GM12878 (cell line): Measurements from ENCODE around the gene CAMTA1. TPM values are rescaled to one million over a fixed set of nuclear protein-coding genes. Genes with fewer than 3 reads are reported as not detected.

Experiments used
- ATAC-seq: fragments of 200-7000 bp; cut with Tn5 transposase; 3 replicates; pipeline ENCODE4 v1.9.1; 2020; ENCODE audit warnings: mild to moderate bottlenecking, moderate library complexity
- BruUV-seq: library from RNA; stranded (reverse); fragments of 400-500 nt; replicated peaks from 2 replicates; lab custom pipeline; 2021; lab: Mats Ljungman, UMichigan
- CTCF ChIA-PET: fragments of 300-600 bp; sonication (Branson Sonifier 250); formaldehyde crosslinking; extraction: SDS; loops from one replicate; lab custom pipeline; 2021; ENCODE audit warnings: inconsistent platforms; lab: Yijun Ruan, JAX
- POLR2A ChIA-PET: fragments of 350-600 bp; formaldehyde crosslinking; extraction: SDS; loops from one replicate; lab custom pipeline; 2021; ENCODE audit warnings: inconsistent platforms; lab: Charles Lee
- RAD21 ChIA-PET: fragments of 300-600 bp; sonication (Branson Sonifier 250); formaldehyde crosslinking; loops from one replicate; lab custom pipeline; 2023; ENCODE audit warnings: antibody characterized with exemption; ENCODE audit not compliant: unreplicated experiment; lab: Charles Lee
- SMC1A ChIA-PET: fragments of 300-600 bp; sonication (Branson Sonifier 250); formaldehyde crosslinking; loops from one replicate; lab custom pipeline; 2023; ENCODE audit not compliant: unreplicated experiment, uncharacterized antibody; lab: Charles Lee
- DNase-seq: peaks from one replicate; pipeline ENCODE4 v3.0.0-alpha.2; 2011; ENCODE audit warnings: low read depth, low spot score
- FAIRE-seq: peaks from 3 replicates; lab custom pipeline; 2011; peaks lifted over from hg19 to GRCh38; lab: Jason Lieb, UNC
- H2AFZ ChIP-seq: 2 replicates; pipeline ENCODE4 v1.6.0; 2011; ENCODE audit warnings: low read depth, low read length, control low read depth; ENCODE audit not compliant: control insufficient read depth
- H3K27ac ChIP-seq: 2 replicates; pipeline ENCODE4 v1.5.1; 2011; ENCODE audit warnings: control low read depth; ENCODE audit not compliant: control insufficient read depth, insufficient read depth
- H3K27me3 ChIP-seq, 2 experiments: replicated peaks in 1 of 2; 2 replicates each; pipeline versions ENCODE4 v1.6.0 to v1.6.1; 2011; ENCODE audit warnings: low read length in 1 of 2; ENCODE audit not compliant: control insufficient read depth in 2 of 2, insufficient read depth in 2 of 2
- H3K36me3 ChIP-seq, 2 experiments: 2 replicates each; pipeline ENCODE4 v1.5.1; 2011; ENCODE audit warnings: low read length in 1 of 2; ENCODE audit not compliant: control insufficient read depth in 2 of 2, insufficient read depth in 2 of 2
- H3K4me1 ChIP-seq: 2 replicates; pipeline ENCODE4 v1.6.1; 2011; ENCODE audit warnings: mild to moderate bottlenecking, low read length, moderate library complexity, mixed read lengths; ENCODE audit not compliant: control insufficient read depth, insufficient read depth
- H3K4me2 ChIP-seq: 2 replicates; pipeline ENCODE4 v1.6.0; 2011; ENCODE audit warnings: control low read depth; ENCODE audit not compliant: control insufficient read depth, insufficient read depth
- H3K4me3 ChIP-seq: fragments of 200-600 bp; sonication (generic); 2 replicates; pipeline ENCODE4 v1.5.1; 2016
- H3K79me2 ChIP-seq: 2 replicates; pipeline ENCODE4 v1.6.0; 2011; ENCODE audit warnings: low read length; ENCODE audit not compliant: control insufficient read depth, insufficient read depth
- H3K9ac ChIP-seq: 2 replicates; pipeline ENCODE4 v1.8.0; 2011; ENCODE audit warnings: low read length, control low read depth, mixed read lengths; ENCODE audit not compliant: control insufficient read depth, insufficient read depth
- H3K9me3 ChIP-seq: replicated peaks from 3 replicates; pipeline ENCODE4 v1.5.1; 2011; ENCODE audit warnings: mild to moderate bottlenecking, low read length; ENCODE audit not compliant: control insufficient read depth, insufficient read depth
- H4K20me1 ChIP-seq: 2 replicates; pipeline ENCODE4 v1.6.0; 2011; ENCODE audit not compliant: control insufficient read depth, insufficient read depth
- BACH1 ChIP-seq: fragments of 450-650 bp; IDR thresholded peaks from 2 replicates; pipeline ENCODE4 v1.6.1; 2017; ENCODE audit warnings: mild to moderate bottlenecking, borderline replicate concordance
- BCL3 ChIP-seq: IDR thresholded peaks from 2 replicates; pipeline ENCODE4 v1.6.1; 2011; ENCODE audit warnings: borderline replicate concordance, low read depth, mild to moderate bottlenecking, moderate library complexity, low read length; ENCODE audit not compliant: insufficient read depth, poor library complexity, severe bottlenecking
- CREM ChIP-seq: IDR thresholded peaks from 2 replicates; pipeline ENCODE4 v1.6.1; 2014; ENCODE audit warnings: antibody characterized with exemption, low read depth
- DPF2 ChIP-seq: fragments of 450-650 bp; IDR thresholded peaks from 2 replicates; pipeline ENCODE4 v1.6.1; 2017; ENCODE audit warnings: mild to moderate bottlenecking
- ESRRA ChIP-seq: IDR thresholded peaks from 2 replicates; pipeline ENCODE4 v1.6.1; 2012; ENCODE audit warnings: mild to moderate bottlenecking, low read length, improper control_type of control experiment
- ETV6 ChIP-seq, 2 experiments: fragments of 450-650 bp in 1 of 2; IDR thresholded peaks in 1 of 2; conservative IDR thresholded peaks in 1 of 2; 2 replicates each; pipeline ENCODE4 v1.6.1; 2014; ENCODE audit warnings: antibody characterized with exemption in 1 of 2, borderline replicate concordance in 1 of 2, low read depth in 1 of 2, mild to moderate bottlenecking in 1 of 2, moderate library complexity in 1 of 2
- FOXM1 ChIP-seq: IDR thresholded peaks from 2 replicates; pipeline ENCODE4 v1.6.1; 2012; ENCODE audit warnings: low read depth, mild to moderate bottlenecking, inconsistent platforms, low read length, moderate library complexity
- IKZF2 ChIP-seq, 2 experiments: fragments of 450-650 bp; IDR thresholded peaks; 2 replicates each; pipeline ENCODE4 v1.6.1; 2017; ENCODE audit warnings: mild to moderate bottlenecking in 2 of 2, moderate library complexity in 2 of 2
- SRF ChIP-seq, 2 experiments: IDR thresholded peaks; 2 replicates each; pipeline ENCODE4 v1.6.1; 2011; ENCODE audit warnings: low read depth in 2 of 2, low read length in 2 of 2, mild to moderate bottlenecking in 1 of 2, moderate library complexity in 1 of 2
- TARDBP ChIP-seq: IDR thresholded peaks from 2 replicates; pipeline ENCODE4 v1.6.1; 2016; ENCODE audit warnings: borderline replicate concordance
- YBX1 ChIP-seq: fragments of 450-650 bp; IDR thresholded peaks from 2 replicates; pipeline ENCODE4 v1.6.1; 2016; ENCODE audit warnings: antibody characterized with exemption
- WGBS: methylation state at CpG from one replicate; pipeline ENCODE4 v1.1.6; 2016; ENCODE audit warnings: low lambda C conversion rate; ENCODE audit not compliant: insufficient replicate concordance, insufficient coverage; ENCODE audit errors: missing lambda C conversion rate; 5-methylcytosine and 5-hydroxymethylcytosine counted together
- in situ Hi-C: fragments of 300-500 bp; cut with MboI; formaldehyde crosslinking; loops from 9 replicates; pipeline ENCODE4 v1.14.3; 2018; ENCODE audit warnings: mixed read lengths
- intact Hi-C: fragments of 100-400 bp; cut with micrococcal nuclease; formaldehyde crosslinking; loops from one replicate; pipeline ENCODE4 v1.14.2; 2022; ENCODE audit not compliant: unreplicated experiment
- polyA plus RNA-seq, 11 experiments: library from polyadenylated mRNA; depleted of rRNA in 4 of 11; unstranded in 6 of 11; stranded (reverse) in 5 of 11; fragments of >200 nt; fragmentation: Nextera tagmentation in 4 of 11; fragmentation: Illumina TruSeq in 1 of 11; extraction: Ambion mirVana in 4 of 11; extraction: Trizol in 1 of 11; gene quantifications; 1 replicate in 1 of 11; 2 replicates in 10 of 11; pipeline versions ENCODE4 v1.2.1 to v1.2.3, GENCODE V29; 2011 to 2016; ENCODE audit warnings: inconsistent platforms in 2 of 11, missing spikeins in 2 of 11, low read depth in 1 of 11
- total RNA-seq, 4 experiments: library from RNA; depleted of rRNA in 3 of 4; stranded (reverse); fragments of >200 nt in 3 of 4; fragmentation: Illumina TruSeq in 1 of 4; extraction: Trizol in 1 of 4; gene quantifications; 2 replicates each; pipeline versions ENCODE4 v1.2.1 to v1.2.3, GENCODE V29; 2013 to 2021
- TF ChIP-seq, protein P1 (sequence below): IDR thresholded peaks from 2 replicates; pipeline ENCODE4 v1.6.1; 2011; ENCODE audit warnings: low read depth, mild to moderate bottlenecking, low read length, moderate library complexity, borderline replicate concordance; ENCODE audit errors: extremely low read depth

CAMTA1 gene
- total and polyA plus RNA-seq, 10 of the 15 experiments (the other 5 are each of a cell fraction or from before 2014, with no cell fraction given): 37.7 to 148 (median 76.4) TPM

GRCh38 chr1:7292036-7292681, 506.9 kb downstream of the CAMTA1 start:
- RAD21 ChIA-PET: no interaction called here

DNA sequence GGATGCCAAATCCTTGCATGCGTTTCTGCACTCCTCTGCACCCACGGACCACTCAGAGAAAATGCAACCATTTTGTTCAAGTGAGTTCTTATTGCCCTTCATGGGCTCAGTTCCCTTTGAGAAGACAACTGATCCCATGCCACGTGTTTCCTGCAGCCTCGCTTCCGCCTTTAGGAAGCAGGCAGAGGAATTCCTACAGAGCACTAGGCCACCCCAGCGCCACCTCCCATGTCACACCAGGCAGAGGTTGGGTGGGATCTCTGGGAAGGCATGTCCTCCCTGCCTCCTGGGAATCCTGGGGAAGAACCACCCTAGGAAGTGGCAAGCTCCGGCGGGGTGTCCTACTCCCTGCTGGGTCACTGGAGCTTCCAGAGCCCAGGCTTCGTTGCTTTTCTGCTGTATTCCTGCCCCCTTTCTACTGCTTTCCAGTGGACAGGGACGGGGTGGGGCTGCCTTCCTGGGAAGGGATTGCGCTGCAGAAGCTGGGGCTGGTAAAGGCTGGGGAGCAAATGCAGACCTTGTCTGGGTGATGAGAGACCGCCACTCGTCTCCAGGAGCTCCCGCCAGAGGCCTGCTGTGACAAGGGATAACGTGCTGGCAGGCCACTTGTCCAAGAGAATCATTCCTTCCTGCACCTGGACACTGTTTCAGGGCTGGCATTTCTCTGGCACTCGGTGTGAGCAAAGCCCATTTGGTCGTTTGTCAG, 507.6 kb downstream of the CAMTA1 start:
- Histone ChIP-seq H4K20me1 (no peaks in the 10 kb centered on the region), H3K9me3 (no peaks in the 10 kb centered on the region; the same call in 2 of the 3 replicates), H3K9ac (no peak overlapping the region), H3K36me3 (no peaks in the 10 kb centered on the region), H3K4me2 (no peak overlapping the region), H3K27me3 (peaks cover 0 to 2% of the 10 kb centered on the region in 2 experiments; a peak in 2 of 4 replicates), H3K4me3 (no peak overlapping the region), H2AFZ (no peak overlapping the region), H3K4me1 (no peaks in the 10 kb centered on the region), H3K27ac (no peak overlapping the region), H3K79me2 (no peaks in the 10 kb centered on the region)
- ChIA-PET RAD21 (no interaction called here), SMC1A (no interaction called here), CTCF (no interaction called here), POLR2A (no interaction called here)
- in situ Hi-C loops: no loop called here
- FAIRE-seq (no peak), DNase-seq (no peak), ATAC-seq (no peak)
- intact Hi-C loops: no loop called here
- no TSS peak for BruUV-seq
- 20% methylated on average over 16 of the region's 17 CpGs for WGBS
- TF ChIP-seq BCL3 (no peak), CREM (no peak), YBX1 (no peak), ETV6 (conservative IDR thresholded peaks at IDR 0.05 in 1 of 2, IDR thresholded peaks at IDR 0.05 in 1 of 2; ENCODE audit: borderline replicate concordance in 1 of 2, low read depth in 1 of 2) (no peak), TARDBP (no peak), BACH1 (no peak), DPF2 (no peak), SRF (IDR thresholded peaks at IDR 0.05; ENCODE audit: low read depth in 2 of 2, low read length in 2 of 2) (no peak), ESRRA (no peak)
- TF ChIP-seq, protein P1, sequence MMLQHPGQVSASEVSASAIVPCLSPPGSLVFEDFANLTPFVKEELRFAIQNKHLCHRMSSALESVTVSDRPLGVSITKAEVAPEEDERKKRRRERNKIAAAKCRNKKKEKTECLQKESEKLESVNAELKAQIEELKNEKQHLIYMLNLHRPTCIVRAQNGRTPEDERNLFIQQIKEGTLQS: no peak

More at GRCh38 chr1:7292036-7292681, 506.9 kb downstream of the CAMTA1 start:
- Histone ChIP-seq H2AFZ (no peak overlapping the region), H3K4me1 (no peaks in the 10 kb centered on the region), H3K79me2 (no peaks in the 10 kb centered on the region), H4K20me1 (no peaks in the 10 kb centered on the region), H3K4me3 (no peak overlapping the region), H3K4me2 (no peak overlapping the region), H3K27me3 (peaks cover 0 to 2% of the 10 kb centered on the region in 2 experiments; a peak in 2 of 4 replicates), H3K9ac (no peak overlapping the region), H3K36me3 (no peaks in the 10 kb centered on the region), H3K27ac (no peak overlapping the region), H3K9me3 (no peaks in the 10 kb centered on the region; the same call in 2 of the 3 replicates)
- no peak for ATAC-seq
- no peak for FAIRE-seq
- 43% methylated on average over 10 of the region's 10 CpGs for WGBS
- TF ChIP-seq FOXM1 (no peak), IKZF2 (IDR thresholded peaks at IDR 0.05) (no peak)
- TF ChIP-seq, protein P1: no peak
- no TSS peak for BruUV-seq
- SMC1A ChIA-PET: no interaction called here
- POLR2A ChIA-PET: no interaction called here
- in situ Hi-C loops (no loop called here), intact Hi-C loops (no loop called here)
- CTCF ChIA-PET: no interaction called here
- no peak for DNase-seq
